Measurements from ENCODE around the gene MYOCOS. TPM values are rescaled to one million over a fixed set of nuclear protein-coding genes. Genes with fewer than 3 reads are reported as not detected.

The MYOCOS gene
- total and polyA plus RNA-seq, 9 of the 15 experiments (the other 6 are each of a cell fraction or from before 2014, with no cell fraction given), result 0.07 TPM; not detected in 7

- CTCF ChIA-PET (ENCODE audit: low intra/inter-chr PET ratio), result no interaction called here
- H3K4me1 ChIP-seq (replicated peaks in 1 of 2; ENCODE audit: control insufficient read depth in 2 of 2, insufficient read depth in 2 of 2, low read length in 2 of 2), result no peaks in the 10 kb centered on the region
- FAIRE-seq (no peak), DNase-seq (ENCODE audit: extremely low read depth in 1 of 4, low spot score in 3 of 4) (no peak), ATAC-seq (no peak)
- in situ Hi-C loops (cut with MboI) (no loop called here), intact Hi-C loops (cut with micrococcal nuclease) (no loop called here)
- POLR2A ChIA-PET, result interaction anchor here (1.2 kb wide), 1 partner anchor 9 kb away, joined by 6 read pairs; no protein-coding TSS in a partner anchor
- no peak overlapping the region for H3K4me3 ChIP-seq
- under 1% methylated on average over 7 of the region's 7 CpGs for WGBS (ENCODE audit: insufficient coverage, low coverage, missing lambda C conversion rate)
- H2AFZ ChIP-seq (ENCODE audit: low read depth, low read length), result no peak overlapping the region
- H3K4me2 ChIP-seq (ENCODE audit: insufficient read depth, low read length), result no peak overlapping the region
- no peak overlapping the region for H3K9ac ChIP-seq (ENCODE audit: insufficient read depth in 1 of 2, low read depth in 2 of 2, low read length in 2 of 2)
- BruUV-seq (replicated peaks), result no TSS peak
- no peaks in the 10 kb centered on the region for H3K36me3 ChIP-seq (ENCODE audit: control insufficient read depth, insufficient read depth, low read length)
- H3K9me3 ChIP-seq (replicated peaks; ENCODE audit: control insufficient read depth, insufficient read depth, low read depth, low read length), result no peaks in the 10 kb centered on the region
- peaks cover 9 to 20% of the 10 kb centered on the region in 2 experiments for H3K27me3 ChIP-seq (ENCODE audit: control insufficient read depth in 2 of 2, insufficient read depth in 2 of 2, low read length in 2 of 2)
- no peaks in the 10 kb centered on the region for H4K20me1 ChIP-seq (replicated peaks; ENCODE audit: control insufficient read depth, insufficient read depth, low read length)
- no peaks in the 10 kb centered on the region for H3K9me1 ChIP-seq (ENCODE audit: control insufficient read depth, insufficient read depth, low read length)
- no peak overlapping the region for H3K27ac ChIP-seq (ENCODE audit: extremely low read depth, low read depth, low read length)
- no peaks in the 10 kb centered on the region for H3K79me2 ChIP-seq (ENCODE audit: control insufficient read depth, insufficient read depth, low read length)
- TF ChIP-seq TARDBP (IDR thresholded peaks at IDR 0.05), result no peak
- TF ChIP-seq CREB3 (tag; conservative IDR thresholded peaks at IDR 0.05; ENCODE audit: low read depth), result no peak
- no peak for TF ChIP-seq ZNF512 (tag; IDR thresholded peaks at IDR 0.05)
- TF ChIP-seq DLX4 (CRISPR knock-in tag; IDR thresholded peaks at IDR 0.05), result no peak
- no peak for TF ChIP-seq MYBL2 (IDR thresholded peaks at IDR 0.05; ENCODE audit: low read depth)
- no peak for TF ChIP-seq MYBL2 (CRISPR knock-in tag; IDR thresholded peaks at IDR 0.05; ENCODE audit: borderline replicate concordance)
- no peak for TF ChIP-seq CTCF (IDR thresholded peaks at IDR 0.05 in 2 of 3, conservative IDR thresholded peaks at IDR 0.05 in 1 of 3; ENCODE audit: insufficient read depth in 2 of 3, low read depth in 1 of 3, low read length in 3 of 3)
- TF ChIP-seq CREB1 (IDR thresholded peaks at IDR 0.05), result no peak
- TF ChIP-seq CREB1 (CRISPR knock-in tag; IDR thresholded peaks at IDR 0.05), result no peak
- no peak for TF ChIP-seq ZBTB17 (CRISPR knock-in tag; IDR thresholded peaks at IDR 0.05)
Measured at GRCh38 chr1:171663036-171663853, 41.2 kb downstream of the MYOCOS start.
